HG03103 (cell line): Measurements from ENCODE around the gene CLDN14.
A peak's percentile ranks its signal among the peaks of the same experiment; 100 is the strongest.

ENCODE experiments used
- ATAC-seq: cut with Tn5 transposase; IDR thresholded peaks from one replicate; pipeline ENCODE4 v1.9.1; 2021; ENCODE audit warnings: low read depth; ENCODE audit not compliant: unreplicated experiment

CLDN14 gene

DNA sequence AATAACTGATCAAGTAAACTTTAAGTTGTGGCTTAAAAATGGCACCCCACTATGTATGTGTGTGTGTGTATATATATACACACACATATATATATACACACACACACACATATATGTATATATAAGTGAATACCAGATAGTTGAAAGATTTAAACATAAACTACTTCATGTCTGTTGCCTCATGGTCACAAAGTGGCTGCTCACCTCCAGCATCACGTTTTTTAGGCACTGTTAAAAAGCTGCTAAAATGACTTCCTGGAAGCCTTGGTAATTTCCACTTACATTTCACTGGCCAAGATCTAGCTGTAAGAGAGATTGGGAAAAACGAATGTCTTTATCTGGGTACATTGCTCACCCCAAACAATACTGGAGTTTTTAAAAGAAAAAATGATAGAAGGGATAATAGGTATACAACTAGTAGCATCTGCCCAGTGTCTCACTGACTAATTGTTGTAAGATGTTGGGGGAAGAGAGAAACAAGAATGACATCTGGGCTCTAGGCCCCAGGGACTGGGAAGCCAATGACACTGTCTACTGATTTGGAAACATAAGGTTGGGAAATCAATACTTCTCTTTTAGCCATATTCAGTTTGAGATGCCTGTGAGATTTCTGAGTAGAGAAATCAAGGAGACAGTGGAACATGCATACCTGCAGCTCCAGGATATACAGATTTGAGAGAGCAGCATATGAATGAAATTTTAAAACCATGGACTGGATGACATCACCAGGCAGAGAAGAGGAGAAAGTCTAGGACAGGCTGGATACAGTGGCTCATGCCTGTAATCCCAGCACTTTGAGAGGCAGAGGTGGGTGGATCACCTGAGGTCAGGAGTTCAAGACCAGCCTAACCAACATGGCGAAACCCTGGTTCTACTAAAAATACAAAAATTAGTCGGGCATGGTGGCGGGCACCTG is 42.8 kb downstream of the CLDN14 start:
- no peak for ATAC-seq

- no peak for ATAC-seq
Measured at GRCh38 chr21:36434144-36434543, 45.8 kb downstream of the CLDN14 start.

GRCh38 chr21:36433059-36433709 is 46.7 kb downstream of the CLDN14 start:
- ATAC-seq, result no peak

GRCh38 chr21:36431252-36431651 is 48.7 kb downstream of the CLDN14 start:
- ATAC-seq, result no peak

DNA sequence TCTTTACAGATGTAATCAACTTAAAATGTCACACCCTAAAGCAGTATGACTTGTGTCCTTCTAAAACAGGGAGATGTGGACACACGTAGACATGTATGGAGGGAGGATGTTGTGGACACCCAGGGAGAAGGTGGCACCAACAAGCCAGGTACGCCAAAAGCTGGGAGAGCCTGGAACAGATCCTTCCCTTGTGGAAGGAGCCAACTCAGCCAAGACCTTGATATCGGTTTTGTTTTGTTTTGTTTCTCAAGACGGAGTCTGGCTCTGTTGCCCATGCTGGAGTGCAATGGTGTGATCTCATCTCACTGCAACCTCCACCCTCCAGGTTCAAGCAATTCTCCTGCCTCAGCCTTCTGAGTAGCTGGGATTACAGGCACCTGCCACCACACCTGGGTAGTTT is 49.1 kb downstream of the CLDN14 start:
- ATAC-seq, result no peak

DNA sequence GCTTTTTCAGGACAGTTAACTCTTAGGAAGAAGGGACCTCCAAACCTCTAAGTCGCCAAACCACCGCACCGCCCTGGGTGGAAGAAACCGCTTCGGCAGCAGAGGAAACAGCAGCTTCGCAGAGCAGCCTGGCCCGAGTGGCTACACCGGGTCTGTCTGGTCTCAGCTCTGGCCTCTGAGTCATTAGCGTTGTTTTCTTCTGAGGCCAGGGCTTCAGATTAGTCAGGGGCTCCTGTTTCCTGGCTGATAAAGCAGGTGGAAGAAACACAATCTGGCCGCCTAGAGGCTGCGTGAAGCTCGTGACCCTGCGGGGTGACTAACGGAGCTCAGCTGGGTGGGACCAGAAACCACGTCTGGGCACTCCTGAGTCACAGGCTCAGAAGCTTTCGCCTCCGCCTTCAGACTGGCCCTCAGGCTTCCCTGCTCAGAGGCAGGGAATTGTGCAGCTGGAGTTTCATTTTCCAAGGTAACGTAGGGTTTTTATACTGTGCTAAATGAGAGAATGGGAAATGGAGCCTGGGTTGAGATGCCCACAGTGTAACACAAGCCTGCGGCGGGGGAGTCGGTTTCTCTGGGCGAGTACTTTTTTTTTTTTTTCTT is 49.9 kb downstream of the CLDN14 start:
- ATAC-seq, result peak; percentile 85

DNA sequence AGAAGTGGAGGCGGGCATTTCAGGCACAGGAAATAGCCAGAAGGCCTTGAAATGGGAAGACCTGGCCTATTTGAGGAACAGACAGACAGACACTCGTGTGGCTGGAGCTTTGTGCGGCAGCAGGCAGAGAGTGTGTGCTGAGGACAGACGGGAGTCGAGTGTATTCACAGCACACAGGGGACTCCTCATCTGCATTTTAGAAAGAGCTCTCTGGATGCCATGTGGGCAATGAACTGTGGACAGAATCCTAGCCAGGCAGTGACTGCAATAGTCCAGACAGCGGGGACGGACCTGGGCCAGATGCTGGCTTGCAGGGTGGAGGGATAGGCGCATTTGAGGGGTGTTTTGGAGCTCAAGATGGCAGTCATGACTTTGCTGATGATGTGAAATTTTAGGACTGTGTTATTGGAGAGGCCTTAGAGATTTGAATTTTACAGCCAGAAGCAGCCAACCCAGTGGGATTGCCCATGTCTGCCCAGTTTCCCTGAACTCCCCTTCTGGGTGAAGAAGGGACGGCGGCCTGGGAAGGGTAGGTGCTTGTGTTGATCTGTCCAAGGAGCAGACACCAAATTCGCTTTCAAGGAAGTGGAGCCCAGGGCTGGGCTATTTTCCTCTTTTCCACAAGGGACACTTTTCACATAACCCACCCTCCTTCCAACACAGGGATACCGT is 51.0 kb downstream of the CLDN14 start:
- no peak for ATAC-seq

DNA sequence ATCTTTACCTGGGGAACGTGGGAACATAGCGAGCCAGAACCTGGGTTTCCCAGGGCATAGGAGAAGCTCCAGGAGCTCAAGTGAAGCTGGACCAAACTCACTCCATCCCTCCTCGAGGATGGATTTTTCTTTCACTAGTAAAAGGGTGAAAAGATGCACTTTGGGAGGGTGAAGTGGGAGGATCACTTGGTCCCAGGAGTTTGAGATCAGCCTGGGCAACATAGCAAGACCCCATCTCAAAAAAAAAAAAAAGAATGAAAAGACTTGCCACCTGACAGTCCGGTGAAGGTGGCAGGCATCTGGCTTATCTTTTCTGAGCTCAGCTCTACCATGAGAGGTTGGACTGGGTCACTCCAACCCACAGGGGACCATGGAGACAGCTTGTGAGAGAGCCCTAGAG is 52.4 kb downstream of the CLDN14 start:
- ATAC-seq, result no peak

GRCh38 chr21:36425286-36425685 is 54.6 kb downstream of the CLDN14 start:
- ATAC-seq, result no peak

DNA sequence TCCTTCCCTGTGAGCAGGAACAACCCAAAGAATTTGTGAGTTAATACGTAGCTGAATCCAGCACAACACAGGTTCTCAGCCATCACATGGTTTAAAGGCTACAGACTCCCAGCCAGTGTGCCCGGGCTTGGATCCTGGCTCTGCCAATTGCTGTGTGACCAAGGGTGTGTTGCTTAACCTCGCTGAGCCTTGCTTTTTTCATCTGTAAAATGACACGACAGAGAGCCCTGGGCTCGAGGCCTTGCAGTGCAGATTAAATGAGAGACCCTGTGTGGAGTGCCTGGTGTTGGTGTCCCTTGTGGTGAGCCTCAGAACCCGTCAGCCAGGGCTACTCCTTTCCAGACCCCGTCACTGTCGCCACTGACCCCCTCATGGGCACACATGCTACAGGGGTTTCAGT is 55.3 kb downstream of the CLDN14 start:
- no peak for ATAC-seq

- no peak for ATAC-seq
Measured at GRCh38 chr21:36423771-36424433, 56.0 kb downstream of the CLDN14 start.

- ATAC-seq, result no peak
Measured at GRCh38 chr21:36422279-36423098, 57.4 kb downstream of the CLDN14 start.

- ATAC-seq, result no peak
Measured at GRCh38 chr21:36420571-36421339, 59.2 kb downstream of the CLDN14 start.

GRCh38 chr21:36419996-36420395 is 59.9 kb downstream of the CLDN14 start:
- ATAC-seq, result no peak

- ATAC-seq, result no peak
Measured at GRCh38 chr21:36419241-36419640, 60.7 kb downstream of the CLDN14 start.

DNA sequence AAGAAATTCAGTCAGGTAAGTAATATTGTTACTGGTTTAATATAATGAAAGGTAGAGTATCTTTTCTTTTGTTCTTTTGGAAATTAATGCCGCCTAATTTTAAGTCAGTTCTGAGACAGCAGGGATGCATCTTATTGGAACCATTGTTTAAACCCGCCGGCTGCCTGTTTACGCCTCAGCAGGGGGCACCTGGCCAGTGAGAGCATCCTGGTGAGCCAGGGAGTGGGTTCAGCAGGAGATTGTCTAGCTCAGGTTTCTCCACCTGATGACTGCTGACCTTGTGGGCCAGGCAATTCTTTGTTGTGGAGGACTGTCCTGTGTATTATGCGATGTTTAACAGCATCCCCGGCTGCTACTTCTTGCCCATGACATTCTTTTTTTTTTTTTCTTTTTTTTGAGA is 64.5 kb downstream of the CLDN14 start:
- no peak for ATAC-seq

DNA sequence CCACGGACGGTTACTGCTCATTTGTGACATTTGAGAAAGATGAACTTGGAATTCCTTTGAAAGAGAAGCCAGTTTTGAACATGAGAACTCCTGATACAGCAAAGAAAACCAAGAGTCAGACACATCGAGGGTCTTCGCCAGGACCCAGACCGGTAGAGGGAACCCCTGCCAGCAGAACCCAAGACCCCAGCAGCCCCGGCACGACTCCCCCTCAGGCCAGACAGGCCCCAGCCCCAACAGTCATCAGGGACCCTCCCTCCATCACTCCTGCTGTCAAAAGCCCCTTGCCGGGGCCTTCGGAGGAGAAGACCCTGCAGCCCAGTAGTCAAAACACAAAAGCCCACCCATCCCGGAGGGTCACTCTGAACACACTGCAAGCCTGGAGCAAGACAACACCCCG is 67.0 kb downstream of the CLDN14 start:
- ATAC-seq, result no peak

DNA sequence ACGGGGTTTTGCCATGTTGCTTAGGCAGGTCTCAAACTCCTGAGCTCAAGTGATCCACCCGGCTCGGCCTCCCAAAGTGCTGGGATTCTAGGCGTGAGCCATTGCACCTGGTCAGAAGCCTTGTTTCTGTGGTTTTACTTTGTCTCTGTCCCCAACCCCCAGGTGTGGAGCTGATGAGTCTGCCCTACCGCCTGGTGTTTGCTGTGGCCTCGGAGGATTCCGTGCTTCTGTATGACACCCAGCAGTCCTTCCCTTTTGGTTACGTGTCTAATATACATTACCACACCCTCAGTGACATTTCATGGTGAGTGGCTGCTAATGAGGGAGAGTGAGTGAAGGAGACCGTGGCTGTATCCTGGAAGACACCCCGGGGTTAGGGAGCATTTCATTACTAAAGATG is 68.6 kb downstream of the CLDN14 start:
- ATAC-seq, result no peak
